ENCODE measurements around the gene SOBP.

- TF ChIP-seq PPARA (CRISPR knock-in tag; IDR thresholded peaks at IDR 0.05; ENCODE audit: borderline replicate concordance) (no peak), PATZ1 (CRISPR knock-in tag; IDR thresholded peaks at IDR 0.05; ENCODE audit: borderline replicate concordance) (no peak)
These were observed 86.9 kb downstream of the SOBP start for GRCh38 chr6:107576852-107577251.

Data from SK-N-SH treated with all-trans-retinoic acid at 6 μM for 48 hours (cell line).